Parathyroid adenoma (tissue), 2 donors: ENCODE results near the gene NECAP2.

Source experiments
- H2AFZ ChIP-seq: fragments of 300-600 bp; sonication (generic); one replicate; pipeline ENCODE4 v1.7.0; 2017; ENCODE audit warnings: antibody characterized with exemption, mild to moderate bottlenecking
- H3K27ac ChIP-seq: fragments of 300-600 bp; sonication (generic); one replicate; pipeline ENCODE4 v1.7.0; 2017
- H3K27me3 ChIP-seq: fragments of 300-600 bp; sonication (generic); one replicate; pipeline ENCODE4 v1.7.0; 2017; ENCODE audit warnings: low read length; ENCODE audit not compliant: control insufficient read depth, insufficient read depth
- H3K36me3 ChIP-seq: fragments of 300-600 bp; sonication (generic); one replicate; pipeline ENCODE4 v1.7.0; 2017; ENCODE audit warnings: low read length; ENCODE audit not compliant: control insufficient read depth, insufficient read depth
- H3K4me1 ChIP-seq: fragments of 300-600 bp; sonication (generic); one replicate; pipeline ENCODE4 v1.7.0; 2017; ENCODE audit warnings: control low read depth
- H3K4me2 ChIP-seq: fragments of 300-600 bp; sonication (generic); one replicate; pipeline ENCODE4 v1.7.0; 2017; ENCODE audit warnings: low read length
- H3K4me3 ChIP-seq: fragments of 300-600 bp; sonication (generic); one replicate; pipeline ENCODE4 v1.7.0; 2017; ENCODE audit warnings: low read depth, low read length
- H3K79me2 ChIP-seq: fragments of 300-600 bp; sonication (generic); one replicate; pipeline ENCODE4 v1.7.0; 2017; ENCODE audit warnings: control low read depth
- H3K9ac ChIP-seq: fragments of 300-600 bp; sonication (generic); one replicate; pipeline ENCODE4 v1.7.0; 2017; ENCODE audit warnings: mild to moderate bottlenecking
- H3K9me3 ChIP-seq: fragments of 300-600 bp; sonication (generic); one replicate; pipeline ENCODE4 v1.7.0; 2017; ENCODE audit warnings: low read length; ENCODE audit not compliant: control insufficient read depth
- CTCF ChIP-seq: fragments of 300-600 bp; sonication (generic); IDR thresholded peaks from one replicate; pipeline ENCODE4 v1.7.0; 2017; ENCODE audit warnings: antibody characterized with exemption, mild to moderate bottlenecking
- donor health status: primary hyperparathyroidism.

NECAP2 gene

GRCh38 chr1:16446116-16446515, 5.6 kb downstream of the NECAP2 start:
- TF ChIP-seq CTCF, result no peak
- Histone ChIP-seq H3K27ac (no peak overlapping the region), H3K27me3 (no peaks in the 10 kb centered on the region), H3K4me1 (no peaks in the 10 kb centered on the region), H3K36me3 (no peaks in the 10 kb centered on the region), H2AFZ (no peak overlapping the region), H3K79me2 (peaks cover under 1% of the 10 kb centered on the region), H3K9me3 (no peaks in the 10 kb centered on the region), H3K4me3 (no peak overlapping the region), H3K4me2 (no peak overlapping the region), H3K9ac (no peak overlapping the region)

- H3K4me2 ChIP-seq, result no peak overlapping the region
- H3K9ac ChIP-seq, result no peak overlapping the region
- no peaks in the 10 kb centered on the region for H3K27me3 ChIP-seq
- H3K4me3 ChIP-seq, result no peak overlapping the region
- H3K4me1 ChIP-seq, result no peaks in the 10 kb centered on the region
- H3K79me2 ChIP-seq, result no peaks in the 10 kb centered on the region
- no peak overlapping the region for H3K27ac ChIP-seq
- no peaks in the 10 kb centered on the region for H3K9me3 ChIP-seq
- H2AFZ ChIP-seq, result no peak overlapping the region
- no peaks in the 10 kb centered on the region for H3K36me3 ChIP-seq
- no peak for TF ChIP-seq CTCF
Measured at GRCh38 chr1:16447641-16448040, 7.1 kb downstream of the NECAP2 start.

- Histone ChIP-seq H3K27ac (no peak overlapping the region), H3K4me3 (no peak overlapping the region), H3K9ac (no peak overlapping the region), H3K9me3 (no peaks in the 10 kb centered on the region), H3K4me1 (no peaks in the 10 kb centered on the region), H3K79me2 (no peaks in the 10 kb centered on the region), H2AFZ (no peak overlapping the region), H3K4me2 (no peak overlapping the region), H3K27me3 (no peaks in the 10 kb centered on the region), H3K36me3 (no peaks in the 10 kb centered on the region)
- TF ChIP-seq CTCF, result no peak
Measured at GRCh38 chr1:16449065-16449464, 8.5 kb downstream of the NECAP2 start.

- Histone ChIP-seq H3K4me3 (no peak overlapping the region), H2AFZ (no peak overlapping the region), H3K36me3 (no peaks in the 10 kb centered on the region), H3K4me2 (no peak overlapping the region), H3K9ac (no peak overlapping the region), H3K79me2 (no peaks in the 10 kb centered on the region), H3K9me3 (no peaks in the 10 kb centered on the region), H3K4me1 (no peaks in the 10 kb centered on the region), H3K27ac (no peak overlapping the region), H3K27me3 (no peaks in the 10 kb centered on the region)
- TF ChIP-seq CTCF, result no peak
Measured at GRCh38 chr1:16449666-16450065, 9.1 kb downstream of the NECAP2 start.

GRCh38 chr1:16450863-16451481, 10.4 kb downstream of the NECAP2 start:
- H3K4me2 ChIP-seq, result no peak overlapping the region
- H3K9ac ChIP-seq, result no peak overlapping the region
- H3K79me2 ChIP-seq, result no peaks in the 10 kb centered on the region
- H3K4me3 ChIP-seq, result no peak overlapping the region
- no peaks in the 10 kb centered on the region for H3K4me1 ChIP-seq
- H3K27ac ChIP-seq, result no peak overlapping the region
- H3K36me3 ChIP-seq, result no peaks in the 10 kb centered on the region
- no peaks in the 10 kb centered on the region for H3K27me3 ChIP-seq
- no peaks in the 10 kb centered on the region for H3K9me3 ChIP-seq
- no peak for TF ChIP-seq CTCF
- no peak overlapping the region for H2AFZ ChIP-seq
